G401.6 (cell line): Measurements from ENCODE around the gene SHISAL1.

Experiments used
- FAIRE-seq: peaks from 2 replicates; lab custom pipeline; 2012; peaks lifted over from hg19 to GRCh38; lab: Jason Lieb, UNC

SHISAL1 gene

DNA sequence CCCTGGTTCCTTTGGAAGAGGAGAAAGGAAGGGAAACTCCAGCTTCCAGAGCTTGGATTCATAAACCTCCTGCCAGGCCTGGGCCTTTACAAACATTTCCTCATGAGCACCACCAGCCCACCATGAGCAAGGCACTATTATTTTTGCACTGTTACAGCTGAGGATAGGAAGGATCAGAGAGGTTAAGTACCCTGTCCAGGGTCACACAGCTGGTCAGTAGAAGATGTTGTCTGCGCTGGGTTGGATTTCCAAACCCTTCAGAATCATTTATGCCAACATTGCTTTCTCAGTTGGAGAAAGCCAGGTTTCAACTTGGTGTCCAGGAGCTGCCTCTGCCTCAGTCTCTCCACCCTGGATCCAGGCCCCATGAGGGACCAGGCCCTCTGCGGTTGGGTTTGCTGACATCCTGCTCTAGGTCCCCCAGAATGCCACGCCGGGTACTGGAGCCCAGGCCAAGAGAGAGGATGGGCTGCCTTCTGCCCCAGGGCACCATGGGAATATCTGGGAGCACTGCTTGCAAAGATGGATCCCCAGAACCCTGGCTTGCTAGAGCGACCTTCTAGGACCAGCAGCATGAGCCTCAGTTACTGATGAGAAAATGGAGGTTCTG, 29.7 kb upstream of the SHISAL1 start:
- FAIRE-seq, result no peak

GRCh38 chr22:44341431-44342346, 28.9 kb upstream of the SHISAL1 start:
- no peak for FAIRE-seq

DNA sequence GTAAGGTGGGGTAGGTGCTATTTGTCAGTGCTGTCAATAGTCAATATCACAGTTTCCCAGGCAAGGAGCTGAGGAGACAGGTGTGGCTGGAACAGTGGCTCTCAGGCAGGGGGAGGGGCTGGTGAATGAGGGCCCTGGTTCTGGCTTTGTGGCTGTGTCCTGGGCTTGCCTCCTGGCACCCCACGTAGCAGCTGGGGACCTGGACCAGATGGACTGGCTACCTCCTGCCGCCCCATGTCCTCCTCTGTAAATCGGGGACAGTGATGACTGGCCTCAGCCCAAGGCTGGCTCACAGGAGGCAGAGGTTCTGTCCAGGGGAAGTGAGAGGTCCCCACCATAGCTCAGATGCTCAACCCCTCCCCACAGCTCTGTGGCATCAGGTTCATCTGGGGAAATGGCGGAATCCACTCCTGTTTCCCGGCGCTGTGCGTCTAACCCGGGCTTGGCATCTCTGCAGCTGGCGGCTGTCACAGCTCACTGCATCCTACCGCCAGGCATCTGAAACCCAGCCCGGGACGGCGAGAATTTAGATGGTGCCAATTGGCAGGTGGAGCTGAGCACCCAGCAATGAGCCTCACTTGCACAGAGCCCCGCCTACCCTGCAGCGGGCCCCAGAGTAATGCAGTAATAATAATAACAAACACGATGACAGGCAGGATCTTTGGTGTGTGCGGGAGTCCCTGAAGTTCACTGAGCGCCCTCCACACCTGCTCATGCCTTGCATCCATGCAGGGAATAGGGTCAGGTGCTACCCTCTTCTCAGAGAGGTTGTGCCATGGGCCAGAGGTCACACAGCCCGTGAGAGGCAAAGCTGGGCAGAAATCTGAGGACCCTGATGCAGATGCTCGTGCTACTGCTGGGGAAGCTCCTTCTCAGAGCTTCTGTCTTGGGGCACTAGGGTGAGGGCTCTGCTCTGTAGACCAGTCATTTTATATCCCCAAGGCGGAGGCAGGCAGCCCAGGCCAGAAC, 27.8 kb upstream of the SHISAL1 start:
- FAIRE-seq, result no peak

DNA sequence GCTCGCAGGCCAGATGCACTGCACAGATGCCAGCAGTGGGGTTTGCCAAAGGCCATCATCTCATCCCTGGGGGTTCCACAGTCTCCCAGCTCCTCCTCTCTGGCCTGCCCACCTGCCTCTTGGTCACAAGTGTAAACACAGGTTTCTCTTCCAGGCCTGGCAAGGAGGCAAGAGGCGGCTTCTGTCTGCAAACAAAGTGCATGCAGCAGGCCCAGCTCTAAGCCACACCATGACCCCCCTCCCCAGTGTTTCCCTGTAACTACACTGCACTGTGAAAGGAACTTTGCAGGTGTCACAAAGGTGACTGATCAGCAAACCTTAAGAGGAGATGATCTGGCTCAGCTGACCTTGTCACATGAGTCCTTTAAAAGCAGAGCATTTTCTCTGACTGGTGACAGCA, 26.2 kb upstream of the SHISAL1 start:
- no peak for FAIRE-seq

GRCh38 chr22:44338177-44338810, 25.5 kb upstream of the SHISAL1 start:
- FAIRE-seq, result no peak

DNA sequence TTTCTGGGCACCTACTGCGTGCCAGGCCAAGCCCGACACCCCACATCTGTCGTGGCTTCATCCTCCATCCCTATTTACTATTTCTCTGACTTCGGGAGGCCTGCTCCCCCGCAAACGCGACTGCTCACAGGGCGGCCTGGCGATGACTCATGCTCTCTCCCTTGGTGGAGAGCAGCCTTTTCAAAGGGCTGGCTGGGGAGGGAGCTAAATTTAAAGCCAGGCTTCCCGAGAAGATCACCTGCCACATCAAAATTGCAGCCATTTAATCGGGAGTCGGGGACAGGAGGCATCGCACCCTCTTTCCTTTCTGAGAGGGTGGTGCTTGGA, 24.9 kb upstream of the SHISAL1 start:
- no peak for FAIRE-seq

- no peak for FAIRE-seq
Observed at GRCh38 chr22:44336962-44337677, 24.4 kb upstream of the SHISAL1 start.

DNA sequence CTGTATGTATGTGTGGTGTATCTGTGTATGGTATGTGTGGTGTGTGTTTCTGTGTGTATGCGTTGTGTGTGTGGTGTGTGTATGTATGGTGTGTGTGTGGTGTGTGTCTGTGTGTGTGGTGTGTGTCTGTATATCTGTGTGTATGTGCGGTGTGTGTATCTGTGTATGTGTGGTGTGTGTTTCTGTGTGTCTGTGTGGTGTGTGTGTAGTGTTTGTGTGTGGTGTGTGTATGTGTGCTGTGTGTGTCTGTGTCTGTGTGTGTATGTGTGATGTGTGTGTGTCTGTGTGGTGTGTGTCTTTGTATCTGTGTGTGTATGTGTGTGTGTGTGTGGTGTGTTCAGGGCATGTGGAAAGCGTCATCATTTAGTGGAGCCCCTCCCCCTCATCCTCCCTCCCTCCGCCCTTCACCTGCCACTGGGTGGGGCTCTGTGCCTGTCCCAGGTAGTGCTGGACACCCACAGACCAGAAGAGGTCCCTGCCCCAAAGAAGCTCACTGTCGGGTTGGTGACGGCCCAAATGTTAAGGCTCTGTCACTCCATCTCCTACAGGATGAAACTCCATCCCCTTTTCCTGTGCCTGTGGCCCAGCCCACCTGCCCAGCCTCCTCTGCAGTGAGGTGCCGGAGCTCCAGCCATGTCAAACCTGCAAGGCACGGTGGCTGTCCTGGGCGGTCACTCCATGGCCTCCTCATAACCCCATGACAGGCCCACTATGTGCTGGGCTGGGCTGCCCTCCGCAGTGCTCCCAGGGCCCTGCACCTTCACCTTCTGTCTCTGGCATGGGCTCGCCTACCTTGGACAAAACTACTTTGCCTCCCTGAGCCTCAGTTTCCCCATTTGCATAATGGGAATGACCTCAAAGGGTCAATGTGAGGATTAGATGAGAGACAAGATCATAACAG, 23.4 kb upstream of the SHISAL1 start:
- no peak for FAIRE-seq

DNA sequence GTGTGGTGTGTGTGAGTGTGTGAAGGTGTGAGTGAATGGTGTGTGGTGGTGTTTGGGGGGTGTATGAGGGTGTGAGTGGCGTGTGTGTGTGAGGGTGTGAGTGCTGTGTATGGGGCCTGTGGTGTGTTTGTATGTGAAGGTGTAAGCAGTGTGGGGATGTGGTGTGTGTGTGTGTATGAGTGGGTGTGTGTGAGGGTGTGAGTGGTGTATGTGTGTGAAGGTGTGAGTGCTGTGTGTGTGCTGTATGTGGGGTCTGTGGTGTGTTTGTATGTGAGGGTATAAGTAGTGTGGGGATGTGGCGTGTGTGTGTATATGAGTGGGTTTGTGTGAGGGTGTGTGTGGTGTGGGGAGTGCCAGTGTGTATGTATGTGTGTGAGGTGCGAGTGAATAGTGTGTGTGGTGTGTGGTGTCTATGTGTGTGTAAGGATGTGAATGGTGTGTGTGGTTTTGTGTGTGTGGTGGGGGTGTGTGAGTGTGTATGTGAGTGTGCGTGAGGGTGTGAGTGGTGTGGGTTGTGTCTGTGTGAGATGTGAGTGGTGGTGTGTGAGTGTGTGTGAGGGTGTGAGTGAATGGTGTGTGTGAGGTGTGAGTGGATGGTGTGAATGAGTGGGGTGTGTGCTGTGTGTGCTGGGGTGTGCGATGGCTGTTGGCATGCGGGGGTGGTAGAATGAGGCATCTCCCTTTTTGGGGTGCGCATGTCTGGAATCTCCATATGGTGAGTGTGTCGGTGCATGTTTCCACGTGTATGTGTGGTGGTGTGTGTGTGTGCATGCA, 22.5 kb upstream of the SHISAL1 start:
- no peak for FAIRE-seq

- no peak for FAIRE-seq
Observed at GRCh38 chr22:44333847-44334635, 21.3 kb upstream of the SHISAL1 start.

DNA sequence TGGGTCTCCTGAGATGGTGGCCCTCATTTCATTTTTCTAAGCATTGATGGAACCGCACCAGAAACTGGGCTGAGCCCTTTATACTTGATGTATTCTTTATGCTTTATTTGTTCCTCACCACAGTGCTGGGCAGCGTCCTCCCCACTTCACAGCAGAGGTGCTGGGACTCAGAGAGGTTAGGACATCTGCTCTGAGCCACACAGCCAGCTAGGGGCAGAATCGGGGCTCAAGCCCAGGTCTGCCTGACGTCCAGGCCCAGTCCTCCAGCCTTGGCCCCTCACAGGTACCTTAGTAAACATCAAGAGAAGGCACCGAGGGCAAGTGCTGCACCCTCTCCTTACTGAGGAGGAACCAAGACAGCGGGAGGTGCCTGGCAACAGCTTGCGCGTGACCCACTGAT, 20.2 kb upstream of the SHISAL1 start:
- no peak for FAIRE-seq

DNA sequence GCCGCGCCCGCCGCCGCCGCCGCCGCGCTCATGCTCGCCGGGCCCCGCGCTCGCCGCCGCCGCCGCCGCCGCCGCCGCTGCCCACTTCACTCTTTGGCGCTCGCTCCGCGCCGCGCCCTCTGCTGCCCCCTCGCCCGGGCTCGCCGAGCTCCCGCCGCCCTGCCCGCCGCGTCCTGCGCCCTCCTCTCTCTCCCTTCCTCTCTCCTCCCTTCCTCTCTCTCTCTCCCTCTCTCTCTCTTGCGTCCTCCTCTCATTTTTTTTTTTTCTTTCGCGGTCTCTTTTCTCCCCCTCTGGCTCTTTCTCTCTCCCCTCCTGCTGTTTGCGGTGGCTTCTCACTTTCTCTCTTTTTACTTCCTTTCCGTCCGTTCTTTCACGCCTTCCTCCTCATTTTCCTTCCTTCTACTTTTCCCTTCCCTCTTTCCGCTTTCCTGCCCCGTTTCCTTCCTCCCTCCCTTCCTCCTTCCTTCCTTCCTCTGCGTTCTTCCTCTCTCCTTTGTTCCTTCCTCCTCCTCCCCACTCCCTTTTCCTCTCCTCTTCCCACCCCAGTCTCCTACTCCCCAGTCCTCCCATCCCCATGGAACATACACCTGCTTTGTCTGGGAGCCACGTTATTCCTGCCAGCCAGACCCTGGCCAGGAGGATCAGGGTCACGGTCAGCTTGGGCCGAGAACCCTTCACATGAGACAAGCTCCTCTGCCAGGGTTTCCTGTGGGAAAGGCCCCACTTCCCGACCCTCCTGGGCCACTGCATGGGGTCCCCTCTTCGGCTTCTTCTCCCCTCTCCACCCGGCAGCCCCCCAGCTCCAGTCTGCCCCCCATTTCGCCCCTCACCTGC, 19.3 kb upstream of the SHISAL1 start:
- no peak for FAIRE-seq

GRCh38 chr22:44330744-44331660, 18.3 kb upstream of the SHISAL1 start:
- no peak for FAIRE-seq

GRCh38 chr22:44330188-44330743, 17.5 kb upstream of the SHISAL1 start:
- FAIRE-seq, result no peak

- no peak for FAIRE-seq
Observed at GRCh38 chr22:44329179-44329796, 16.5 kb upstream of the SHISAL1 start.

DNA sequence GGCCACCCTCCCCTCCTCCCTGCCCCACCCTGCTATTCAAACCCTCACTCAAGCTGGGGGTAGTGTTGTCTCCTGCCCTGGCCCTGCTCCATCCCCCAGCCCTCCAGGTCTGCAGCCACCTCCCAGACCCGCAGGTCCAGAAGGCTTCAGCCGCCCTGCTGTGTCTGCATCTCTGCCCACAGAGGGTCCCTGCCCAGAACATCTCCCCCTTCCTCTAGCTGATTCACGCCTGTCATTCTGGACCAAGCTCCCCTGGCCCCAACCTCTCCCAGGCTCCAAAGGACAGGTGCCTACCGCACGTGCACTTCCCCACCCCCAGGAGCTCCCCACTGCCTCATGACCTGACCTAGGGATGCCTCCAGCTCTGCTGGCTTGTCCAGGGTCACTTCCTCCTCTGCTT, 16.0 kb upstream of the SHISAL1 start:
- no peak for FAIRE-seq
